ENCODE data around the gene CCDC102A. TPM values are rescaled to one million over a fixed set of nuclear protein-coding genes. Genes with fewer than 3 reads are reported as not detected.
A peak's percentile ranks its signal among the peaks of the same experiment; 100 is the strongest.

CCDC102A gene
- total RNA-seq, 2 donors from 2014 or later: 5.4 to 13.9 TPM

GRCh38 chr16:57532266-57532625, 4.1 kb downstream of the CCDC102A start:
- H3K27ac Mint-ChIP-seq: peak overlapping the region in 1 of 2 donors; percentile 77
- ATAC-seq (no peak), DNase-seq (ENCODE audit: low spot score in 2 of 2) (peak in 1 of 2 donors; percentile 52)
- no peaks in the 10 kb centered on the region for H3K9me3 Mint-ChIP-seq
- peaks cover 0 to 4% of the 10 kb centered on the region in 2 donors for H3K36me3 Mint-ChIP-seq

GRCh38 chr16:57531635-57532265, 4.6 kb downstream of the CCDC102A start:
- Mint-ChIP-seq H3K27ac (peak overlapping the region; percentile 95 to 99), H3K9me3 (no peaks in the 10 kb centered on the region), H3K36me3 (peaks cover 0 to 4% of the 10 kb centered on the region in 2 donors)
- ATAC-seq (no peak), DNase-seq (ENCODE audit: low spot score in 2 of 2) (peak in 1 of 2 donors; percentile 34)

GRCh38 chr16:57531253-57531575, 5.2 kb downstream of the CCDC102A start:
- H3K36me3 Mint-ChIP-seq: peaks cover 0 to 4% of the 10 kb centered on the region in 2 donors
- ATAC-seq: no peak
- H3K27ac Mint-ChIP-seq: peak overlapping the region; percentile 95 to 99
- peak in 1 of 2 donors; percentile 52 for DNase-seq (ENCODE audit: low spot score in 2 of 2)
- H3K9me3 Mint-ChIP-seq: no peaks in the 10 kb centered on the region

- Mint-ChIP-seq H3K9me3 (no peaks in the 10 kb centered on the region), H3K27ac (peak overlapping the region; percentile 95 to 99), H3K36me3 (peaks cover 0 to 4% of the 10 kb centered on the region in 2 donors)
- no peak for ATAC-seq
- peak in 1 of 2 donors; percentile 44 for DNase-seq (ENCODE audit: low spot score in 2 of 2)
Observed at GRCh38 chr16:57530522-57531252, 5.7 kb downstream of the CCDC102A start.

- no peaks in the 10 kb centered on the region for H3K9me3 Mint-ChIP-seq
- ATAC-seq: peak; percentile 88 to 94
- peaks cover 0 to 4% of the 10 kb centered on the region in 2 donors for H3K36me3 Mint-ChIP-seq
- peak overlapping the region; percentile 95 to 99 for H3K27ac Mint-ChIP-seq
- DNase-seq (ENCODE audit: low spot score in 2 of 2): peak; percentile 58 to 79
Observed at GRCh38 chr16:57530104-57530521, 6.3 kb downstream of the CCDC102A start.

- peaks cover 0 to 4% of the 10 kb centered on the region in 2 donors for H3K36me3 Mint-ChIP-seq
- DNase-seq (ENCODE audit: low spot score in 2 of 2) (no peak), ATAC-seq (peak in 1 of 2 donors; percentile 70)
- H3K27ac Mint-ChIP-seq: peak overlapping the region; percentile 95 to 99
- no peaks in the 10 kb centered on the region for H3K9me3 Mint-ChIP-seq
Observed at GRCh38 chr16:57529391-57530103, 6.8 kb downstream of the CCDC102A start.

GRCh38 chr16:57528499-57529390, 7.6 kb downstream of the CCDC102A start:
- no peaks in the 10 kb centered on the region for H3K9me3 Mint-ChIP-seq
- H3K36me3 Mint-ChIP-seq: peaks cover 0 to 4% of the 10 kb centered on the region in 2 donors
- no peak for ATAC-seq
- DNase-seq (ENCODE audit: low spot score in 2 of 2): peak in 1 of 2 donors; percentile 54
- H3K27ac Mint-ChIP-seq: peak overlapping the region in 1 of 2 donors; percentile 95

GRCh38 chr16:57527610-57528360, 8.6 kb downstream of the CCDC102A start:
- no peak for ATAC-seq
- no peaks in the 10 kb centered on the region for H3K9me3 Mint-ChIP-seq
- peaks cover 0 to 4% of the 10 kb centered on the region in 2 donors for H3K36me3 Mint-ChIP-seq
- DNase-seq (ENCODE audit: low spot score in 2 of 2): no peak
- H3K27ac Mint-ChIP-seq: no peak overlapping the region

GRCh38 chr16:57527027-57527426, 9.3 kb downstream of the CCDC102A start:
- Mint-ChIP-seq H3K27ac (peak overlapping the region in 1 of 2 donors; percentile 30), H3K9me3 (no peaks in the 10 kb centered on the region), H3K36me3 (peaks cover 0 to 4% of the 10 kb centered on the region in 2 donors)
- ATAC-seq (no peak), DNase-seq (ENCODE audit: low spot score in 2 of 2) (no peak)

- DNase-seq (ENCODE audit: low spot score in 2 of 2): no peak
- peak overlapping the region; percentile 30 to 55 for H3K27ac Mint-ChIP-seq
- no peaks in the 10 kb centered on the region for H3K9me3 Mint-ChIP-seq
- ATAC-seq: no peak
- H3K36me3 Mint-ChIP-seq: peaks cover 0 to 4% of the 10 kb centered on the region in 2 donors
Observed at GRCh38 chr16:57526498-57526897, 9.9 kb downstream of the CCDC102A start.

GRCh38 chr16:57525761-57526160, 10.6 kb downstream of the CCDC102A start:
- DNase-seq (ENCODE audit: low spot score in 2 of 2) (no peak), ATAC-seq (no peak)
- H3K27ac Mint-ChIP-seq: peak overlapping the region in 1 of 2 donors; percentile 25
- H3K9me3 Mint-ChIP-seq: no peaks in the 10 kb centered on the region
- H3K36me3 Mint-ChIP-seq: peaks cover 0 to 4% of the 10 kb centered on the region in 2 donors

- DNase-seq (ENCODE audit: low spot score in 2 of 2) (no peak), ATAC-seq (no peak)
- H3K27ac Mint-ChIP-seq: peak overlapping the region in 1 of 2 donors; percentile 18
- H3K36me3 Mint-ChIP-seq: no peaks in the 10 kb centered on the region
- no peaks in the 10 kb centered on the region for H3K9me3 Mint-ChIP-seq
Observed at GRCh38 chr16:57522960-57523359, 13.4 kb downstream of the CCDC102A start.

- Mint-ChIP-seq H3K9me3 (no peaks in the 10 kb centered on the region), H3K27ac (peak overlapping the region in 1 of 2 donors; percentile 80), H3K36me3 (no peaks in the 10 kb centered on the region)
- ATAC-seq (peak; percentile 96 to 98), DNase-seq (ENCODE audit: low spot score in 2 of 2) (peak; percentile 77 to 85)
Observed at GRCh38 chr16:57519796-57520360, 16.5 kb downstream of the CCDC102A start.

- Mint-ChIP-seq H3K27ac (peak overlapping the region in 1 of 2 donors; percentile 48), H3K36me3 (no peaks in the 10 kb centered on the region), H3K9me3 (no peaks in the 10 kb centered on the region)
- ATAC-seq (no peak), DNase-seq (ENCODE audit: low spot score in 2 of 2) (no peak)
Observed at GRCh38 chr16:57518922-57519321, 17.4 kb downstream of the CCDC102A start.

GRCh38 chr16:57518520-57518919, 17.9 kb downstream of the CCDC102A start:
- H3K9me3 Mint-ChIP-seq: no peaks in the 10 kb centered on the region
- no peak for ATAC-seq
- H3K36me3 Mint-ChIP-seq: no peaks in the 10 kb centered on the region
- no peak overlapping the region for H3K27ac Mint-ChIP-seq
- DNase-seq (ENCODE audit: low spot score in 2 of 2): no peak
